GM03348 (cell line): Measurements from ENCODE around the gene CETP.
"Not testable (repeated sequence)": the region's sequence is repeated elsewhere in the genome, so short reads cannot be mapped to it uniquely, and the experiment has no call there.

Experiments
- DNase-seq: peaks from one replicate; pipeline ENCODE4 v3.0.0; 2012; ENCODE audit warnings: low spot score

Gene CETP

GRCh38 chr16:56980792-56981724 lies 19.3 kb downstream of the CETP start:
- no peak for DNase-seq

DNA sequence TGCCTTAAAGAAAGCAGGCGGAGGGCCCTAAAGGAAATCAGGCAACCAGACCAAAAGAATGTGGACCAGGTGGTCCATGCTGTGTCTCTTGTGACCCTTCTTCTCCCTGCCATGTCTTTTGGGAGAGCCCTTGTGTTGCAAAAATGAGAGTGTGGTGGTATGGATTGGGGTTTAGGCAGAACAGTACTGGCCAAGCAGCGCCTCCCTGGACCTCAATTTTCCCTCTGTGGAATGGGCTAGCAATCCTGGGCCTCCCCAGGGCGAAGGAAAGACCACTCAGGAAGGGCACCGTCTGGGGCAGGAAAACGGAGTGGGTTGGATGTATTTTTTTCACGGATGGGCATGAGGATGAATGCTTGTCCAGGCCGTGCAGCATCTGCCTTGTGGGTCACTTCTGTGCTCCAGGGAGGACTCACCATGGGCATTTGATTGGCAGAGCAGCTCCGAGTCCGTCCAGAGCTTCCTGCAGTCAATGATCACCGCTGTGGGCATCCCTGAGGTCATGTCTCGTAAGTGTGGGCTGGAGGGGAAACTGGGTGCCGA lies 20.1 kb downstream of the CETP start:
- DNase-seq, result no peak

GRCh38 chr16:56982695-56983094 lies 20.9 kb downstream of the CETP start:
- no peak for DNase-seq

- no peak for DNase-seq
These were observed 21.5 kb downstream of the CETP start for GRCh38 chr16:56983211-56983751.

DNA sequence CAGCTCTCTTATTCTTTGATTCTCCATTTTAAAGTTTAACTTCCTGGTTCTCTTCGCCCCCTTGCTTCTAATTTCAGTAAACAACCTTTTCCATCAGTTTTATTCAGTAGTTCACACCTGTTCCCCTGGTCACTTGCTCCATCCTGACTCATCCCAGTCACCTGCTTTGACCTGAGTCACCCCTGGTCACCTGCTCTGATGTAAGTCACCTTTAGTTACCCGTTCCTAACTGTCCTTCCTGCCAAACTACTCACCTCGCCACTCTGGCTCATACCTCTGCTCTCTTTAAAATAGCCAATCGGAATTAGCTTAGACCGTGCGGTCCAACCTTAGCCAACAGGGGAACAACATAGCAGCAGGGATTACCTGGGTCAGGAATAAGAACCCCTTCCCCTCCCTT lies 22.9 kb downstream of the CETP start:
- no peak for DNase-seq

- peak; percentile 94 for DNase-seq
These were observed 23.7 kb downstream of the CETP start for GRCh38 chr16:56985288-56985961.

DNA sequence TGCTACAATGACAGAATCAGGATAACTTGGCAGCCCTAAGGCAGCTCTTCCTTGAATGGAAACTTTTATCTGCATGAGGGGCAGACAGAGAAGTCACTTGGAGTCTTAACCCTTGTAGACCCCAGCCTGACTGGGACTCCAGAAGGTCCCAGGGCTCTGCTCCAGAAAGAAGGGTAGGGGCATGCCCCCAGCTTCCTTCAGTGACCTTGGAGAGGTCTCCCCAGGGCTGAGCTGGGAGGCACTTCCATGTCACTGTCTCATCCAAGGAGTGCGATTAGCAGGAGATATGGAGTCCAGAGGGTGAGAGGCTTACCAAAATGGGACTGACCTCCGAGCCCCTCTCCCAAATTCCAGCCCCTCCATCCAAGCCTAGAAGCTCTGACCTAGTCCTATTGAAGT lies 24.2 kb downstream of the CETP start:
- DNase-seq, result no peak

GRCh38 chr16:56986361-56986760 lies 24.6 kb downstream of the CETP start:
- no peak for DNase-seq

- not testable (repeated sequence) for DNase-seq
These were observed 25.2 kb downstream of the CETP start for GRCh38 chr16:56986908-56987307.

- DNase-seq, result no peak
These were observed 25.9 kb downstream of the CETP start for GRCh38 chr16:56987692-56988091.

- DNase-seq, result peak; percentile 55
These were observed 26.6 kb downstream of the CETP start for GRCh38 chr16:56988161-56988947.

GRCh38 chr16:56988948-56989945 lies 27.5 kb downstream of the CETP start, which contains the start of gene NLRC5:
TSS of gene NLRC5 (plus strand) at chr16:56989557. CDS start at chr16:57020713, 31,156 bp downstream.
- peak; percentile 94 for DNase-seq

DNA sequence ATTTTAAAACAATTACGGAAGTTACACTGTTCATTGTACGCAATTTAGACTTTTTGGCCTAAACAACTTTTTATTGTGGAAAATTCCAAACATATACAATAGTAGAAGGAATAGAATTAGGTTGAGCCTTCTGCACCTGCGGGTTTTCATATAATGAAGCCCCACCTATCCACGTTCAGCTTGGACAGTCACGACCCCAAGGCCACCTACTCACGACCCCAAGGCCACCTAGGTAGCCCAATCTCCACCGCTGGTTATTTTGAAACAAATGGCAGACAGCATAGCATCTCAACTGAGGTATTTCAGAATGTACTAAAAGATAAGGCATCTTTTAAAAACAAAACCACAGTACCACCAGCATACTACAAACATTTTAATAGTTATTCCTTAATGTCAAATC lies 28.2 kb downstream of the CETP start:
- DNase-seq, result no peak

GRCh38 chr16:56990407-56991286 lies 28.9 kb downstream of the CETP start:
- DNase-seq, result no peak

- not testable (repeated sequence) for DNase-seq
These were observed 30.7 kb downstream of the CETP start for GRCh38 chr16:56992431-56992830.

DNA sequence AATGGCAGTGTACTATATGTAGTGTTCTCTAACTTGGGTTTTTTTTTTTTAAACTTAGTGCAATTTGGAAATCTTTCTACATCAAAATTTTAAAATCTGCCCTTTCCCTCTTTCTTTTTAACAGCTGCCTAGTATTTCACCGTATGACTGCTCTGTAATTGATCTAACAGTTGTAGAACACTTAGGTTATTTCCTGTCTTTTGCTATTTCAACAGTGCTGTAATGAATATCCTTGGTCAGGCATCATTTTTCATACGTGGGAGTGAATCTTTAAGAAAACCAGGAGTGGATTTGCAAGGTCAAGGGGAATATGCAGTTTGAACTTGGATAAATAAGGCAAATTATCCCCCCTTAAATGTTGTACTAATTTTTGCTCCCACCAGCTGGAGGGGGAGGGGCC lies 31.5 kb downstream of the CETP start:
- DNase-seq, result no peak

DNA sequence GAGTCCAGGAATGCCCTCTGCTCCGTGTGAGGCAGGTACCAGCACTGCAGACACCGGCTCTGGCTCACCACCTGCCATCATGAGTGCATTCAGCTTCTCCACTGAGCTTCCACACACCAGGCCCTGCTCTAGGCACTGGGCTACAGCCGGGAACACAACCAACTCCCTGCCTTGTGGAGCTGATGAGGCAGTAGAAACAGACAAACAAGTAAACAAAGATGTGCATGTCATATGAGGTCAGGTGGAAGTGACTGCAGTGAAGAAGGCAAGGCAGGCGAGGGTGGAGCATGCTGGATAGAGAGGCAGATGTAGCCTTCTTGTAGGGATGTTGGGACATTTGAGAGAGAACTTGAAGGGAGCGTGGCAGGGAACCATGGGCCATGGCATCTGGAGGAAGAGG lies 32.6 kb downstream of the CETP start:
- DNase-seq, result no peak

GRCh38 chr16:56995136-56995805 lies 33.5 kb downstream of the CETP start:
- DNase-seq, result no peak

- DNase-seq, result no peak
These were observed 35.5 kb downstream of the CETP start for GRCh38 chr16:56997264-56997663.
